Stimulated activated naive CD4-positive, alpha-beta T cell (primary cell): Measurements from ENCODE around the gene FARS2.
A peak's percentile ranks its signal among the peaks of the same experiment; 100 is the strongest.
"Not testable (repeated sequence)": the region's sequence is repeated elsewhere in the genome, so short reads cannot be mapped to it uniquely, and the experiment has no call there.

Experiments used
- DNase-seq, 6 experiments: peaks; one replicate each; lab custom pipeline; 2025; lab: John Stamatoyannopoulos, UW

The FARS2 gene

GRCh38 chr6:5636210-5637030, 375.1 kb downstream of the FARS2 start:
- DNase-seq, result no peak

GRCh38 chr6:5637714-5638113, 376.4 kb downstream of the FARS2 start:
- DNase-seq, result no peak

GRCh38 chr6:5638666-5639065, 377.4 kb downstream of the FARS2 start:
- no peak for DNase-seq

GRCh38 chr6:5639193-5639592, 377.9 kb downstream of the FARS2 start:
- no peak for DNase-seq

GRCh38 chr6:5640614-5641013, 379.3 kb downstream of the FARS2 start:
- no peak for DNase-seq

GRCh38 chr6:5644523-5645185, 383.3 kb downstream of the FARS2 start:
- DNase-seq, result no peak

GRCh38 chr6:5645328-5646290, 384.3 kb downstream of the FARS2 start:
- no peak for DNase-seq

- DNase-seq, result no peak
Measured at GRCh38 chr6:5652406-5653137, 391.3 kb downstream of the FARS2 start.

GRCh38 chr6:5653801-5654200, 392.5 kb downstream of the FARS2 start:
- DNase-seq, result no peak

GRCh38 chr6:5656226-5656625, 394.9 kb downstream of the FARS2 start:
- DNase-seq, result no peak

- not testable (repeated sequence) for DNase-seq
Measured at GRCh38 chr6:5656695-5657094, 395.4 kb downstream of the FARS2 start.

GRCh38 chr6:5657684-5658430, 396.5 kb downstream of the FARS2 start:
- no peak for DNase-seq

GRCh38 chr6:5659467-5659866, 398.2 kb downstream of the FARS2 start:
- DNase-seq, result no peak

GRCh38 chr6:5660772-5661171, 399.5 kb downstream of the FARS2 start:
- DNase-seq, result no peak

GRCh38 chr6:5662797-5663196, 401.5 kb downstream of the FARS2 start:
- no peak for DNase-seq

- no peak for DNase-seq
Measured at GRCh38 chr6:5663259-5663658, 401.9 kb downstream of the FARS2 start.

GRCh38 chr6:5663739-5664138, 402.4 kb downstream of the FARS2 start:
- no peak for DNase-seq

- DNase-seq, result no peak
Measured at GRCh38 chr6:5664149-5664548, 402.8 kb downstream of the FARS2 start.

- DNase-seq, result peak in 5 of 6 experiments; percentile 8 to 52 (median 50)
Measured at GRCh38 chr6:5665173-5665572, 403.9 kb downstream of the FARS2 start.

GRCh38 chr6:5665667-5666066, 404.4 kb downstream of the FARS2 start:
- DNase-seq, result no peak

- no peak for DNase-seq
Measured at GRCh38 chr6:5666695-5667094, 405.4 kb downstream of the FARS2 start.
